OCI-LY3 (cell line): Measurements from ENCODE around the gene CXCL9.
A peak's percentile ranks its signal among the peaks of the same experiment; 100 is the strongest.

Source experiments
- H2AFZ ChIP-seq: fragments of 200-600, 300-600 bp; shearing (Covaris generic); 2 replicates; pipeline ENCODE4 v1.6.0; 2014; ENCODE audit warnings: antibody characterized with exemption, low read depth, low read length
- H3K27ac ChIP-seq: fragments of 200-600, 300-600 bp; sonication (generic); 2 replicates; pipeline ENCODE4 v1.5.1; 2014; ENCODE audit warnings: mild to moderate bottlenecking, low read length, moderate library complexity, mixed read lengths
- H3K27me3 ChIP-seq: fragments of 200-600, 300-600 bp; sonication (generic); 2 replicates; pipeline ENCODE4 v1.6.1; 2014; ENCODE audit warnings: low read depth, low read length, mixed read lengths
- H3K36me3 ChIP-seq: fragments of 200-600, 300-600 bp; sonication (generic); replicated peaks from 2 replicates; pipeline ENCODE3; 2014; ENCODE audit warnings: low read depth, low read length, mixed read lengths
- H3K4me1 ChIP-seq: fragments of 300-600, 200-600 bp; sonication (generic); 2 replicates; pipeline ENCODE4 v1.6.1; 2014; ENCODE audit warnings: low read length, mixed read lengths
- H3K4me2 ChIP-seq: fragments of 200-600, 300-600 bp; sonication (generic); 2 replicates; pipeline ENCODE4 v1.6.1; 2014; ENCODE audit warnings: low read length, mixed read lengths
- H3K4me3 ChIP-seq: fragments of 300-600, 200-600 bp; sonication (generic); 2 replicates; pipeline ENCODE4 v1.5.1; 2014; ENCODE audit warnings: antibody characterized with exemption, mild to moderate bottlenecking, low read length, moderate library complexity
- H3K79me2 ChIP-seq: fragments of 300-600, 200-600 bp; shearing (Covaris generic); 2 replicates; pipeline ENCODE4 v1.6.1; 2014; ENCODE audit warnings: mild to moderate bottlenecking, low read length, mixed read lengths
- H3K9ac ChIP-seq: fragments of 300-600, 200-600 bp; shearing (Covaris generic); 2 replicates; pipeline ENCODE4 v1.6.0; 2014; ENCODE audit warnings: mild to moderate bottlenecking, low read length, moderate library complexity
- H3K9me3 ChIP-seq: fragments of 200-600, 300-600 bp; shearing (Covaris generic); 2 replicates; pipeline ENCODE4 v1.6.1; 2014; ENCODE audit warnings: low read length, mixed read lengths; ENCODE audit not compliant: insufficient read depth
- H4K20me1 ChIP-seq: fragments of 200-600, 300-600 bp; sonication (generic); 2 replicates; pipeline ENCODE4 v1.6.1; 2016; ENCODE audit warnings: low read length, mixed read lengths; ENCODE audit not compliant: insufficient read depth
- EZH2phosphoT487 ChIP-seq: fragments of 200-600 bp; shearing (Covaris generic); IDR thresholded peaks from 2 replicates; pipeline ENCODE4 v1.6.1; 2018; ENCODE audit warnings: antibody characterized with exemption, mixed run types, low read depth
- TF ChIP-seq, protein P1 (sequence below): fragments of 200-600, 300-600 bp; sonication (generic); IDR thresholded peaks from 2 replicates; pipeline ENCODE4 v1.5.1; 2014; ENCODE audit warnings: antibody characterized with exemption, low read length, low read depth

The CXCL9 gene

DNA sequence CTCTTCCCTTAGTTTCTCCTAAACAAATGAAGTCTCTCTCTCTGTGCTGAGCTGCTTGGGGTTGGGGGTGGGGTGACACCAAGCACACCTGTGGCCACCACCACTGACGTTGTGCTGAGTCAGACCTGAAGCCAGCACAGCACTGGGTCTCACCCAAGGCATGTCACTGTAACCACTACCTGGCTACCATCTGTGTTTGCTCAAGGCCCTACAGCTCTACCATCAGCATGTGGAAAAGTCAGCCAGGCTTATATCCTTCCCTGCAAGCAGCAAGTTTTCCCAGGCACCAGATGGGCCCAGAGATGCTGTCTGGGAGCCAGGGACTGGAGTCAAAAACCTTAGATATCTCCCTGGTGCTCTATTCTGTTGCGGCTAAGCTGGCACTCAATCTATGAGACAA is 9.1 kb upstream of the CXCL9 start:
- Histone ChIP-seq H4K20me1 (no peaks in the 10 kb centered on the region), H3K4me2 (peak overlapping the region; percentile 60), H3K4me1 (peaks cover 95% of the 10 kb centered on the region), H3K4me3 (0 out of 2 replicates have a peak overlapping the region, but pooled peaks have one; percentile 9), H2AFZ (no peak overlapping the region), H3K9me3 (no peaks in the 10 kb centered on the region), H3K79me2 (peaks cover 2% of the 10 kb centered on the region; the same call in 1 of the 2 replicates), H3K36me3 (peaks cover 6% of the 10 kb centered on the region), H3K9ac (peak overlapping the region; percentile 85), H3K27me3 (no peaks in the 10 kb centered on the region), H3K27ac (peak overlapping the region; percentile 98)
- TF ChIP-seq, protein P1, sequence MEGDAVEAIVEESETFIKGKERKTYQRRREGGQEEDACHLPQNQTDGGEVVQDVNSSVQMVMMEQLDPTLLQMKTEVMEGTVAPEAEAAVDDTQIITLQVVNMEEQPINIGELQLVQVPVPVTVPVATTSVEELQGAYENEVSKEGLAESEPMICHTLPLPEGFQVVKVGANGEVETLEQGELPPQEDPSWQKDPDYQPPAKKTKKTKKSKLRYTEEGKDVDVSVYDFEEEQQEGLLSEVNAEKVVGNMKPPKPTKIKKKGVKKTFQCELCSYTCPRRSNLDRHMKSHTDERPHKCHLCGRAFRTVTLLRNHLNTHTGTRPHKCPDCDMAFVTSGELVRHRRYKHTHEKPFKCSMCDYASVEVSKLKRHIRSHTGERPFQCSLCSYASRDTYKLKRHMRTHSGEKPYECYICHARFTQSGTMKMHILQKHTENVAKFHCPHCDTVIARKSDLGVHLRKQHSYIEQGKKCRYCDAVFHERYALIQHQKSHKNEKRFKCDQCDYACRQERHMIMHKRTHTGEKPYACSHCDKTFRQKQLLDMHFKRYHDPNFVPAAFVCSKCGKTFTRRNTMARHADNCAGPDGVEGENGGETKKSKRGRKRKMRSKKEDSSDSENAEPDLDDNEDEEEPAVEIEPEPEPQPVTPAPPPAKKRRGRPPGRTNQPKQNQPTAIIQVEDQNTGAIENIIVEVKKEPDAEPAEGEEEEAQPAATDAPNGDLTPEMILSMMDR: no peak
- TF ChIP-seq EZH2phosphoT487: no peak

DNA sequence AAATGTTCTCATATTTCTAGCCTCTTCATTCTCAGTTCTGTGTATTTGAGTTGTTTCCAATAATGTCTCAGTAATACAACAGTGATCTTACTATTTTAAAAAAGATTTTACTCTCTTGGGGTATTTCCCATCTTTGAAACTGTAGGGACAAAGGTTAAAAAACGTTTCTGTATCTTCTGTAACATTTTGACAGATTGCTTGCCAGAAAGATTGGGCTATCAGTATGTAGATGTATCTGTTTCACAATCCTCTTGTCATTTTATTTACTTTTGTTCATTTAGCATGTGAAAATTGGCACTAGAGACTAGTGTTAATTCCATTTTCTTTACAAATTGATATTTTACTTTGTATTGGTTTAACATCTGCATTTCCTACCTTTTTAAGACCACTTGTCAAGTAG is 6.2 kb upstream of the CXCL9 start:
- peaks cover 96% of the 10 kb centered on the region for H3K4me1 ChIP-seq
- TF ChIP-seq, protein P1: no peak
- TF ChIP-seq EZH2phosphoT487: no peak
- peak overlapping the region; percentile 81 for H3K4me2 ChIP-seq
- H3K79me2 ChIP-seq: no peaks in the 10 kb centered on the region
- no peaks in the 10 kb centered on the region for H3K36me3 ChIP-seq
- H3K27me3 ChIP-seq: no peaks in the 10 kb centered on the region
- peak overlapping the region; percentile 98 for H3K27ac ChIP-seq
- H3K4me3 ChIP-seq: peak overlapping the region; percentile 43
- peak overlapping the region; percentile 95 for H3K9ac ChIP-seq
- no peaks in the 10 kb centered on the region for H3K9me3 ChIP-seq
- H4K20me1 ChIP-seq: no peaks in the 10 kb centered on the region
- no peak overlapping the region for H2AFZ ChIP-seq

DNA sequence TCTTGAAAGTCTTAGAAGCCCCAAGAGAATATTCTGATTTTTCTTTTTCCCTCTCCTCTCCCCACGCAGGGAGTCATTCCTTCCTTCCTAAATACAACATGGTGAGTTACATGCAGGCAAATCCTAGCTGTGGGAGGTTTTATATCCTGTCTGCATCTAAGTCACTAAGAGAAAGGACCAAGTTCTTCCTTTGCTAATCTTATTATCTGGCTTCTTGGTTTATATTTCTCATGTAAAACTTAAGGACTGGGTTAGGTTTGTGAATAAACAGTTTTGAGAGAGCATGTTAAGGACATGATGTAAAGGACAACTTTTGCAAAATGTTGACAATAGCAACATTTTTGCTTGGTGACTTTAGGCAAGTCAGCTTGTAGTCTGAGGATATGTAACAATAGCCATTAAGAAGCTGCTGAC is 5.1 kb upstream of the CXCL9 start:
- no peaks in the 10 kb centered on the region for H3K27me3 ChIP-seq
- peaks cover 96% of the 10 kb centered on the region for H3K4me1 ChIP-seq
- no peaks in the 10 kb centered on the region for H4K20me1 ChIP-seq
- no peaks in the 10 kb centered on the region for H3K36me3 ChIP-seq
- H3K79me2 ChIP-seq: no peaks in the 10 kb centered on the region
- no peak overlapping the region for H2AFZ ChIP-seq
- peak overlapping the region; percentile 98 for H3K27ac ChIP-seq
- peak overlapping the region; percentile 51 for H3K4me3 ChIP-seq
- TF ChIP-seq EZH2phosphoT487: no peak
- H3K9me3 ChIP-seq: no peaks in the 10 kb centered on the region
- peak overlapping the region; percentile 95 for H3K9ac ChIP-seq
- peak overlapping the region; percentile 81 for H3K4me2 ChIP-seq

DNA sequence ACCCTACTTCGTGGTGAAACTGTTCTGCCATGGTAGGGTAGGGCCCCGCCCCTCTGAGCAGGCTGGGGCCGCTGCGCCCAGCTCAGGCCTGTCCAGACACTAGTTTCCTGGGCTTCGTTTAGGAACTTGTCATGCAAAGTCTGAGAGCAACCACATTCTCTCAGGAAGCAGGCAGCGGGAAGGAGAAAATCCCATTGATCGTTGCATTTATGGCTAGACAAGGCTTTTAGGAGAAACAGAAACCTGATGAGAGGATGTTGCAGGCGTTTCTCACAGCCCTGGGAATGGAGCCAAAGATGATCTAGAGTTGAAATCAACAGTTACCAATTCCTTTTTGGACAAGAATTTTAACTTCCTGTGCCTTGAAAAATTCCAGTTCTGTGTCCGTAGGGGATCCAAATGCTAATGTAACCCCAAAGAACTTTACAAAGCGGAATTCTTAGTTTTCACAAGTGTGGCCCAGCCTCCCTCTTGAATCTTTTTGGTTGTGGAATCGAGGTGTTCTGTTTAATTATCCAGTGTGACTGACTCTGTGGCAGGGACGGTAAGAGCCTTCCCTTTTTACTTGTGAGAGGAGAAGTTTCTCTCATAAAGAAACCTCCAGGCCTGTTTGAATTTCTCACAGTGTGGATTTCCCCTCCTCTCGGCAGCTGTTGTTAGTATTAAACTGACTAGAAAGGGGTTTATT is 4.5 kb upstream of the CXCL9 start:
- Histone ChIP-seq H3K4me3 (peak overlapping the region; percentile 49), H3K4me2 (peak overlapping the region; percentile 77), H3K4me1 (peaks cover 96% of the 10 kb centered on the region), H4K20me1 (no peaks in the 10 kb centered on the region), H3K9me3 (no peaks in the 10 kb centered on the region), H2AFZ (no peak overlapping the region), H3K27me3 (no peaks in the 10 kb centered on the region), H3K79me2 (no peaks in the 10 kb centered on the region), H3K36me3 (peaks cover 5% of the 10 kb centered on the region), H3K27ac (peak overlapping the region; percentile 98), H3K9ac (peak overlapping the region; percentile 95)
- no peak for TF ChIP-seq EZH2phosphoT487
- TF ChIP-seq, protein P1: no peak
